Esophagus muscularis mucosa (tissue), 4 donors: ENCODE measurements around the gene FLT4. TPM values are rescaled to one million over a fixed set of nuclear protein-coding genes. Genes with fewer than 3 reads are reported as not detected.
A peak's percentile ranks its signal among the peaks of the same experiment; 100 is the strongest.

ENCODE experiments used
- DNase-seq: peaks from one replicate; pipeline ENCODE4 v3.0.0-alpha.2; 2017; ENCODE audit errors: extremely low spot score
- H3K27ac ChIP-seq, 4 donors: fragments of 200-600 bp; sonication (generic); replicated peaks in 1 of 4; 1 replicate in 3 of 4; 2 replicates in 1 of 4; pipeline ENCODE4 v1.5.1; 2016 to 2019; ENCODE audit warnings: mild to moderate bottlenecking in 1 of 4
- H3K27me3 ChIP-seq, 4 donors: fragments of 200-600 bp; sonication (generic); one replicate each; pipeline versions ENCODE4 v1.5.1 to v1.6.0; 2016 to 2019
- H3K36me3 ChIP-seq, 4 donors: fragments of 200-600 bp; sonication (generic); one replicate each; pipeline ENCODE4 v1.5.1; 2016 to 2019
- H3K4me1 ChIP-seq, 4 donors: fragments of 200-600 bp; sonication (generic); one replicate each; pipeline ENCODE4 v1.5.1; 2016 to 2019
- H3K4me3 ChIP-seq, 4 donors: fragments of 200-600 bp; sonication (generic); 1 replicate in 2 of 4; 2 replicates in 2 of 4; pipeline ENCODE4 v1.5.1; 2016 to 2019; ENCODE audit warnings: mild to moderate bottlenecking in 4 of 4, moderate library complexity in 1 of 4
- H3K9me3 ChIP-seq, 4 donors: fragments of 200-600 bp; sonication (generic); 1 replicate in 3 of 4; 2 replicates in 1 of 4; pipeline ENCODE4 v1.5.1; 2016 to 2019
- CTCF ChIP-seq, 3 experiments: fragments of 200-600 bp in 2 of 3; fragments of 450-650 bp in 1 of 3; sonication (generic) in 2 of 3; IDR thresholded peaks; one replicate each; pipeline ENCODE4 v1.5.1; 2017 to 2019; ENCODE audit warnings: antibody characterized with exemption in 3 of 3, mild to moderate bottlenecking in 2 of 3, moderate library complexity in 1 of 3
- EP300 ChIP-seq: sonication (generic); formaldehyde crosslinking; IDR thresholded peaks from one replicate; pipeline ENCODE4 v1.6.1; 2017; ENCODE audit warnings: antibody characterized with exemption
- POLR2A ChIP-seq: fragments of 450-650 bp; IDR thresholded peaks from one replicate; pipeline ENCODE4 v1.6.1; 2017; ENCODE audit warnings: antibody characterized with exemption, moderate library complexity, mild to moderate bottlenecking, low read depth
- POLR2AphosphoS5 ChIP-seq, 2 donors: sonication (generic); formaldehyde crosslinking; IDR thresholded peaks; one replicate each; pipeline ENCODE4 v1.6.1; 2017; ENCODE audit warnings: antibody characterized with exemption in 2 of 2
- WGBS: methylation state at CpG from one replicate; pipeline ENCODE4 v1.1.5; 2018; 5-methylcytosine and 5-hydroxymethylcytosine counted together
- intact Hi-C: fragments of 100-400 bp; cut with DNase I; formaldehyde crosslinking; loops from one replicate; pipeline ENCODE4 v1.15.1; 2023
- total RNA-seq, 4 donors: library from RNA; depleted of rRNA; stranded (reverse); fragments of >200 nt; gene quantifications; one replicate each; pipeline versions ENCODE4 v1.1.0 to v1.2.1, GENCODE V29; 2016

The FLT4 gene
- total RNA-seq, 4 donors from 2014 or later, result 10.4 to 15.6 (median 11.8) TPM

GRCh38 chr5:180605554-180606214 lies 43.7 kb downstream of the FLT4 start:
- no peak overlapping the region for H3K27ac ChIP-seq
- DNase-seq, result no peak

DNA sequence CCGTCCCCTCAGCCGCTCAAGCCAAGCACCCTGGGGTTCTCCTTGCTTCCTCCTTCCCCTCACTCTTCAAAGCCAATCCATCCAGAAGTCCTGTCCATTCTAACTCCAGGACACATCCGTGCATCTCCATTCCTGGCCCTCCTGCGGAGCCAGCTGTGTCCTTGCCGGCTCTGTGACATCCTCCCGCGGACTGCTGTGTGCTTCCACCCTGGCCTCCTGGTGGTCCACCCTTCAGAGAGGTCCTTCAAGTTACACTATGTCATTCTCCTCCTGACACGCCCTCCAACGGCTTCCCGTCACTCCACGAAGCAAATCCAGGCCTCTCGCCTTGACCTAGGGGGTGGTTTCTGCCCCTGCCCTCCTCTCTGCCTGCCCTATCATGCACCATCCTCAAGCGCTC lies 45.1 kb downstream of the FLT4 start:
- H3K4me1 ChIP-seq, result no peaks in the 10 kb centered on the region
- H3K36me3 ChIP-seq, result no peaks in the 10 kb centered on the region
- WGBS, result 85% methylated on average over 13 of the region's 13 CpGs
- peaks cover 0 to 16% (median 0%) of the 10 kb centered on the region in 4 donors for H3K27me3 ChIP-seq
- TF ChIP-seq POLR2A (no peak), POLR2AphosphoS5 (IDR thresholded peaks at IDR 0.05) (no peak), EP300 (no peak), CTCF (IDR thresholded peaks at IDR 0.05) (no peak)
- intact Hi-C loops, result no loop called here
- no peak overlapping the region for H3K27ac ChIP-seq
- H3K4me3 ChIP-seq, result no peak overlapping the region
- no peak for DNase-seq
- H3K9me3 ChIP-seq, result no peaks in the 10 kb centered on the region

More at GRCh38 chr5:180605554-180606214, 43.7 kb downstream of the FLT4 start:
- Histone ChIP-seq H3K36me3 (peaks cover 0 to 9% (median 0%) of the 10 kb centered on the region in 4 donors), H3K4me3 (no peak overlapping the region), H3K27me3 (peaks cover 0 to 16% (median 0%) of the 10 kb centered on the region in 4 donors), H3K4me1 (no peaks in the 10 kb centered on the region), H3K9me3 (no peaks in the 10 kb centered on the region)
- intact Hi-C loops, result no loop called here
- TF ChIP-seq CTCF (IDR thresholded peaks at IDR 0.05) (peak; percentile 38 to 69 (median 44)), EP300 (no peak)
- 52% methylated on average over 7 of the region's 11 CpGs for WGBS

- Histone ChIP-seq H3K4me3 (no peak overlapping the region), H3K4me1 (no peaks in the 10 kb centered on the region), H3K36me3 (no peaks in the 10 kb centered on the region), H3K27ac (no peak overlapping the region), H3K9me3 (no peaks in the 10 kb centered on the region), H3K27me3 (peaks cover 0 to 12% (median 0%) of the 10 kb centered on the region in 4 donors)
- whole genome bisulfite sequencing, result 91% methylated on average over 12 of the region's 19 CpGs
- no peak for DNase-seq
- intact Hi-C loops, result no loop called here
- TF ChIP-seq POLR2AphosphoS5 (IDR thresholded peaks at IDR 0.05), result no peak
- no peak for TF ChIP-seq POLR2A
- no peak for TF ChIP-seq CTCF (IDR thresholded peaks at IDR 0.05)
- TF ChIP-seq EP300, result no peak
Measured at GRCh38 chr5:180603076-180603594, 46.3 kb downstream of the FLT4 start.

- WGBS, result 65% methylated on average over 9 of the region's 15 CpGs
- peaks cover 0 to 17% (median 0%) of the 10 kb centered on the region in 4 donors for H3K27me3 ChIP-seq
- TF ChIP-seq POLR2A (no peak), EP300 (no peak), POLR2AphosphoS5 (IDR thresholded peaks at IDR 0.05) (no peak), CTCF (IDR thresholded peaks at IDR 0.05) (no peak)
- no peaks in the 10 kb centered on the region for H3K9me3 ChIP-seq
- no peak overlapping the region for H3K27ac ChIP-seq
- no peak for DNase-seq
- intact Hi-C loops, result no loop called here
- no peak overlapping the region for H3K4me3 ChIP-seq
- H3K36me3 ChIP-seq, result no peaks in the 10 kb centered on the region
- no peaks in the 10 kb centered on the region for H3K4me1 ChIP-seq
Measured at GRCh38 chr5:180602481-180603075, 46.8 kb downstream of the FLT4 start.
